ENCODE data around the gene IGLON5. TPM values are rescaled to one million over a fixed set of nuclear protein-coding genes. Genes with fewer than 3 reads are reported as not detected.

Gene IGLON5
- polyA plus RNA-seq, 1 donor (not counting 4 experiments of a cell fraction or from before 2014, with no cell fraction given) = not detected

- dilution Hi-C loops (cut with MboI; ENCODE audit: extremely low pct_ligation_motif_present, low sequenced_read_pairs) = no loop called here
- no peak overlapping the region for H3K27ac ChIP-seq (ENCODE audit: control insufficient read depth, insufficient read depth, low read length)
- no peaks in the 10 kb centered on the region for H3K79me2 ChIP-seq (ENCODE audit: control insufficient read depth, insufficient read depth, low read length)
- peak overlapping the region; percentile 37 for H3K4me2 ChIP-seq (ENCODE audit: control insufficient read depth, extremely low read depth, insufficient read depth, low read depth, low read length)
- DNase-seq (ENCODE audit: low read depth, low spot score) (no peak), FAIRE-seq (no peak)
- H3K27me3 ChIP-seq (ENCODE audit: control insufficient read depth, extremely low read depth, insufficient read depth, low read length) = peaks cover 10% of the 10 kb centered on the region
- H3K9ac ChIP-seq (ENCODE audit: control insufficient read depth, extremely low read depth, insufficient read depth, low read length) = no peak overlapping the region
- H4K20me1 ChIP-seq (ENCODE audit: control insufficient read depth, extremely low read depth, insufficient read depth, low read length) = no peaks in the 10 kb centered on the region
- H3K9me1 ChIP-seq (ENCODE audit: control insufficient read depth, extremely low read depth, insufficient read depth, low read length) = no peaks in the 10 kb centered on the region
- H3K36me3 ChIP-seq (ENCODE audit: control insufficient read depth in 2 of 2, extremely low read depth in 1 of 2, insufficient read depth in 2 of 2, low read length in 2 of 2) = no peaks in the 10 kb centered on the region
- peak overlapping the region; percentile 66 for H2AFZ ChIP-seq (ENCODE audit: control insufficient read depth, low read length)
- peak overlapping the region in 2 of 3 experiments; percentile 31 to 38 for H3K4me3 ChIP-seq (ENCODE audit: control insufficient read depth in 2 of 3, extremely low read depth in 1 of 3, insufficient read depth in 2 of 3, low read depth in 1 of 3, low read length in 3 of 3)
- H3K4me1 ChIP-seq (ENCODE audit: control insufficient read depth, extremely low read depth, insufficient read depth, low read length) = no peaks in the 10 kb centered on the region
- H3K9me3 ChIP-seq (ENCODE audit: control insufficient read depth, low read depth, low read length) = no peaks in the 10 kb centered on the region
- TF ChIP-seq, protein P1, sequence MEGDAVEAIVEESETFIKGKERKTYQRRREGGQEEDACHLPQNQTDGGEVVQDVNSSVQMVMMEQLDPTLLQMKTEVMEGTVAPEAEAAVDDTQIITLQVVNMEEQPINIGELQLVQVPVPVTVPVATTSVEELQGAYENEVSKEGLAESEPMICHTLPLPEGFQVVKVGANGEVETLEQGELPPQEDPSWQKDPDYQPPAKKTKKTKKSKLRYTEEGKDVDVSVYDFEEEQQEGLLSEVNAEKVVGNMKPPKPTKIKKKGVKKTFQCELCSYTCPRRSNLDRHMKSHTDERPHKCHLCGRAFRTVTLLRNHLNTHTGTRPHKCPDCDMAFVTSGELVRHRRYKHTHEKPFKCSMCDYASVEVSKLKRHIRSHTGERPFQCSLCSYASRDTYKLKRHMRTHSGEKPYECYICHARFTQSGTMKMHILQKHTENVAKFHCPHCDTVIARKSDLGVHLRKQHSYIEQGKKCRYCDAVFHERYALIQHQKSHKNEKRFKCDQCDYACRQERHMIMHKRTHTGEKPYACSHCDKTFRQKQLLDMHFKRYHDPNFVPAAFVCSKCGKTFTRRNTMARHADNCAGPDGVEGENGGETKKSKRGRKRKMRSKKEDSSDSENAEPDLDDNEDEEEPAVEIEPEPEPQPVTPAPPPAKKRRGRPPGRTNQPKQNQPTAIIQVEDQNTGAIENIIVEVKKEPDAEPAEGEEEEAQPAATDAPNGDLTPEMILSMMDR (optimal IDR thresholded peaks at IDR 0.05 in 1 of 3, IDR thresholded peaks at IDR 0.05 in 1 of 3, conservative IDR thresholded peaks at IDR 0.05 in 1 of 3; ENCODE audit: extremely low read depth in 1 of 3, insufficient read depth in 2 of 3, low read length in 3 of 3) = peak in 2 of 3 experiments; percentile 28 to 34
- peak; percentile 74 for TF ChIP-seq EZH2 (IDR thresholded peaks at IDR 0.05; ENCODE audit: low read length)
Observed at GRCh38 chr19:51327066-51328001, 15.9 kb downstream of the IGLON5 start.

DNA sequence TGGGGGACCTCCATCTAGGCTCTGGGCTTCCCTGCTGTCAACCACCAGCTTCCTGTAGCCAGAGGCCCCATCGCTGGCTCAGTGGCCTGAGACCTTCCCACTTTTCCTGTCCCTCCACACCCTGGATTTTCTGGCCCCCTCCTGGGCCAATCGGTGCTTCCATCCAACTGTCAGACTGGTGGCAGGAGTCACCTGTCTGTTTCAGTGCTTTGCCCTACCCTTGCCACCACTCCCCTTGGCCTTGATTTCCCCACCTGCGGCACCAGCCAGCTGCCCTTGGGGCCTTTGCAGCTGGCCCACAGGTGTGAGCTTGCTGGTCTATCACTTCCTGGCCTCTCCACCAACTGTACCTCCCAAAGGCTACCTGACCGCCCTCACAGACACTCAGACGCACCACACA is 18.0 kb downstream of the IGLON5 start:
- Histone ChIP-seq H2AFZ (ENCODE audit: control insufficient read depth, low read length) (no peak overlapping the region), H3K4me3 (ENCODE audit: control insufficient read depth in 2 of 3, extremely low read depth in 1 of 3, insufficient read depth in 2 of 3, low read depth in 1 of 3, low read length in 3 of 3) (no peak overlapping the region), H3K9me1 (ENCODE audit: control insufficient read depth, extremely low read depth, insufficient read depth, low read length) (no peaks in the 10 kb centered on the region), H4K20me1 (ENCODE audit: control insufficient read depth, extremely low read depth, insufficient read depth, low read length) (no peaks in the 10 kb centered on the region), H3K9ac (ENCODE audit: control insufficient read depth, extremely low read depth, insufficient read depth, low read length) (no peak overlapping the region), H3K4me2 (ENCODE audit: control insufficient read depth, extremely low read depth, insufficient read depth, low read depth, low read length) (no peak overlapping the region), H3K27me3 (ENCODE audit: control insufficient read depth, extremely low read depth, insufficient read depth, low read length) (peaks cover 10% of the 10 kb centered on the region), H3K27ac (ENCODE audit: control insufficient read depth, insufficient read depth, low read length) (no peak overlapping the region), H3K4me1 (ENCODE audit: control insufficient read depth, extremely low read depth, insufficient read depth, low read length) (no peaks in the 10 kb centered on the region), H3K9me3 (ENCODE audit: control insufficient read depth, low read depth, low read length) (no peaks in the 10 kb centered on the region), H3K36me3 (ENCODE audit: control insufficient read depth in 2 of 2, extremely low read depth in 1 of 2, insufficient read depth in 2 of 2, low read length in 2 of 2) (no peaks in the 10 kb centered on the region), H3K79me2 (ENCODE audit: control insufficient read depth, insufficient read depth, low read length) (no peaks in the 10 kb centered on the region)
- dilution Hi-C loops (cut with MboI; ENCODE audit: extremely low pct_ligation_motif_present, low sequenced_read_pairs) = no loop called here
- no peak for FAIRE-seq
- no peak for DNase-seq (ENCODE audit: low read depth, low spot score)
- TF ChIP-seq EZH2 (IDR thresholded peaks at IDR 0.05; ENCODE audit: low read length) = no peak
- TF ChIP-seq, protein P1 (optimal IDR thresholded peaks at IDR 0.05 in 1 of 3, IDR thresholded peaks at IDR 0.05 in 1 of 3, conservative IDR thresholded peaks at IDR 0.05 in 1 of 3; ENCODE audit: extremely low read depth in 1 of 3, insufficient read depth in 2 of 3, low read length in 3 of 3) = no peak
